Thoracic aorta (tissue), 2 donors: ENCODE results near the gene MBTPS1. TPM values are rescaled to one million over a fixed set of nuclear protein-coding genes. Genes with fewer than 3 reads are reported as not detected.

ENCODE experiments used
- ATAC-seq: fragments of 150-250 bp; one replicate; pipeline ENCODE4 v1.8.0; 2017; ENCODE audit warnings: low read depth; ENCODE audit not compliant: insufficient number of reproducible peaks, low FRiP score
- DNase-seq: peaks from one replicate; pipeline ENCODE4 v3.0.0-alpha.2; 2020; ENCODE audit warnings: low spot score
- H3K27ac ChIP-seq, 2 donors: fragments of 200-600 bp; sonication (generic); 1 replicate in 1 of 2; 2 replicates in 1 of 2; pipeline ENCODE4 v1.5.1; 2016; ENCODE audit warnings: mild to moderate bottlenecking in 2 of 2, moderate library complexity in 2 of 2
- H3K27me3 ChIP-seq: fragments of 200-600 bp; sonication (generic); replicated peaks from 2 replicates; pipeline ENCODE4 v1.6.0; 2016; ENCODE audit warnings: mild to moderate bottlenecking; ENCODE audit not compliant: insufficient read depth
- H3K36me3 ChIP-seq: fragments of 200-600 bp; sonication (generic); one replicate; pipeline ENCODE4 v1.5.1; 2016
- H3K4me1 ChIP-seq, 2 donors: fragments of 200-600 bp; sonication (generic); 1 replicate in 1 of 2; 2 replicates in 1 of 2; pipeline versions ENCODE4 v1.5.1 to v1.6.0; 2016; ENCODE audit warnings: low read depth in 2 of 2, mild to moderate bottlenecking in 1 of 2; ENCODE audit not compliant: control insufficient read depth in 1 of 2
- H3K4me3 ChIP-seq: fragments of 200-600 bp; sonication (generic); 2 replicates; pipeline ENCODE4 v1.5.1; 2016; ENCODE audit warnings: mild to moderate bottlenecking
- H3K9me3 ChIP-seq: fragments of 200-600 bp; sonication (generic); 2 replicates; pipeline ENCODE4 v1.5.1; 2016
- CTCF ChIP-seq: fragments of 200-600 bp; sonication (generic); IDR thresholded peaks from one replicate; pipeline ENCODE4 v1.5.1; 2019; ENCODE audit warnings: antibody characterized with exemption
- total RNA-seq, 2 donors: library from RNA; depleted of rRNA; stranded (reverse); fragments of >200 nt; gene quantifications; one replicate each; pipeline versions ENCODE4 v1.1.0 to v1.2.3, GENCODE V29; 2016

The MBTPS1 gene
- total RNA-seq, 2 donors from 2014 or later: 91.9 to 98.2 TPM

GRCh38 chr16:84159007-84159406, 42.3 kb upstream of the MBTPS1 start:
- Histone ChIP-seq H3K9me3 (no peaks in the 10 kb centered on the region), H3K4me3 (no peak overlapping the region), H3K27me3 (peaks cover 6% of the 10 kb centered on the region), H3K4me1 (no peaks in the 10 kb centered on the region), H3K27ac (no peak overlapping the region), H3K36me3 (no peaks in the 10 kb centered on the region)
- DNase-seq: no peak
- no peak for TF ChIP-seq CTCF
- no peak for ATAC-seq

GRCh38 chr16:84156342-84156784, 39.6 kb upstream of the MBTPS1 start:
- DNase-seq (no peak), ATAC-seq (no peak)

GRCh38 chr16:84155771-84156170, 39.0 kb upstream of the MBTPS1 start:
- Histone ChIP-seq H3K4me3 (no peak overlapping the region), H3K9me3 (no peaks in the 10 kb centered on the region), H3K4me1 (no peaks in the 10 kb centered on the region), H3K27ac (no peak overlapping the region), H3K36me3 (no peaks in the 10 kb centered on the region), H3K27me3 (peaks cover 6% of the 10 kb centered on the region)
- no peak for DNase-seq
- TF ChIP-seq CTCF: no peak
- no peak for ATAC-seq

More at GRCh38 chr16:84156342-84156784, 39.6 kb upstream of the MBTPS1 start:
- Histone ChIP-seq H3K4me3 (no peak overlapping the region), H3K36me3 (no peaks in the 10 kb centered on the region), H3K27ac (no peak overlapping the region), H3K27me3 (peaks cover 6% of the 10 kb centered on the region), H3K9me3 (no peaks in the 10 kb centered on the region), H3K4me1 (no peaks in the 10 kb centered on the region)
- no peak for TF ChIP-seq CTCF

GRCh38 chr16:84155226-84155625, 38.5 kb upstream of the MBTPS1 start:
- H3K4me1 ChIP-seq: no peaks in the 10 kb centered on the region
- no peak overlapping the region for H3K27ac ChIP-seq
- no peak for TF ChIP-seq CTCF
- DNase-seq: no peak
- ATAC-seq: no peak
- H3K9me3 ChIP-seq: no peaks in the 10 kb centered on the region
- H3K27me3 ChIP-seq: peaks cover 6% of the 10 kb centered on the region
- no peak overlapping the region for H3K4me3 ChIP-seq
- no peaks in the 10 kb centered on the region for H3K36me3 ChIP-seq

GRCh38 chr16:84153660-84154214, 37.0 kb upstream of the MBTPS1 start:
- no peak for TF ChIP-seq CTCF
- no peak for ATAC-seq
- Histone ChIP-seq H3K4me3 (no peak overlapping the region), H3K27ac (no peak overlapping the region), H3K27me3 (peaks cover 6% of the 10 kb centered on the region), H3K36me3 (no peaks in the 10 kb centered on the region), H3K9me3 (no peaks in the 10 kb centered on the region), H3K4me1 (no peaks in the 10 kb centered on the region)
- no peak for DNase-seq
